Stimulated activated naive B cell treated with anti-CD40 and anti-IgM and Interleukin-4, amounts not matched to agents 10 μg/mL and 1 μg/mL and 100 μg/mL, for 72 hours (primary cell): ENCODE results near the gene LARP4B.

Experiments
- ATAC-seq, 2 donors: fragments of 150-1000 bp; cut with Tn5 transposase; replicated peaks; 2 replicates each; pipeline ENCODE4 v1.10.0; 2021; ENCODE audit warnings: moderate library complexity in 1 of 2
- DNase-seq: peaks from one replicate; pipeline ENCODE4 v3.0.0; 2021
- H3K27ac Mint-ChIP-seq: one replicate; pipeline ENCODE4 v1.8.0; 2022; ENCODE audit warnings: mild to moderate bottlenecking, mixed read lengths
- H3K27me3 Mint-ChIP-seq, 2 donors: one replicate each; pipeline ENCODE4 v1.8.0; 2022; ENCODE audit warnings: mixed read lengths in 2 of 2
- H3K36me3 Mint-ChIP-seq, 2 donors: one replicate each; pipeline ENCODE4 v1.8.0; 2022; ENCODE audit warnings: mixed read lengths in 2 of 2, mild to moderate bottlenecking in 1 of 2
- H3K4me1 Mint-ChIP-seq, 2 donors: one replicate each; pipeline ENCODE4 v1.8.0; 2022; ENCODE audit warnings: mixed read lengths in 2 of 2, mild to moderate bottlenecking in 1 of 2
- H3K4me3 Mint-ChIP-seq, 2 donors: one replicate each; pipeline ENCODE4 v1.8.0; 2022; ENCODE audit warnings: mild to moderate bottlenecking in 2 of 2, mixed read lengths in 2 of 2, moderate library complexity in 1 of 2
- H3K9me3 Mint-ChIP-seq, 2 donors: one replicate each; pipeline ENCODE4 v1.8.0; 2022; ENCODE audit warnings: mixed read lengths in 2 of 2, mild to moderate bottlenecking in 1 of 2

The LARP4B gene

DNA sequence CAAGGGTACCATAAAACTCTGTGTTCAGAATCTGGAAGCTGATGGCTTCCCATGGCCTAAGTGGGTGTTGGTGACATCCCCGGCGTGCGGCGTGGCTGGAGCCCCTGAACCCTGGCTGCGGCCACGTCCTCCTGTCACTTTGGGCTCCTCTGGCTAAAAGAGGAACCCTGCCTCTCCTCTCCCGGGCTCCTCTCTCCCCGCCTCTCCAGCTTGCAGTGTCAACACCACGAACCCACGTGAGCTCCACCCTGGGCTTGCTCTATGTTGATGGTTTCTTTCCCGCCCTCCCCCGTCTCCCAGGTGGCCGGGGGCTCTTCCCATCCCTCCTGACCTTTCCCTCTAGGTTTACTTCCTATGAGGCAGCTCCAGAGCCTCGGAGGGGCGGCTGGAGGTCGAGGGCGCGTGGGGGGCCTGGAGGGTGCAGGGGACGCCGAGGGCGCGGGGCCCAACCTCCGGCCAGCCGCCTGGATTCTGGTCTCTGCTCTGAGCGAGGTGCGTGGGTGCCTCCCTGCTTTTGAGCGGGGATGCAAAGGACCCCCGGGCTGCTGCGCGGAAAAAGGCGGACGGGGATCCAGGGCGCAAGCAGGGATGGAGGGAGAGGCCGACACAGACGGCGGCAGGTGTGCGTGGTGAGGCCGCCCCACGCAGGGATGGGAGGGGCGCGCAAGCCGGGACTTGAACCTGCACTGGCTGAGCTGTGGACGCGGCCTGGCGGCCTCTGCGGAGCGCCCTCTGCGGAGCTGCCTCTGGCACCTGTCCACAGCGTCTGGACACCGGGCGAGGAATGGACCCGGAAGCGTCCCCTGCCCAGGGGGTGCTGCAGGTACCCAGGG is 126.5 kb downstream of the LARP4B start:
- peak overlapping the region; percentile 89 for H3K27ac Mint-ChIP-seq
- peaks cover 38 to 59% of the 10 kb centered on the region in 2 donors for H3K36me3 Mint-ChIP-seq
- ATAC-seq (peak; percentile 28 to 39), DNase-seq (no peak)
- H3K9me3 Mint-ChIP-seq = peaks cover 0 to 3% of the 10 kb centered on the region in 2 donors
- H3K4me1 Mint-ChIP-seq = peaks cover 11% of the 10 kb centered on the region in 2 donors
- no peaks in the 10 kb centered on the region for H3K27me3 Mint-ChIP-seq
- H3K4me3 Mint-ChIP-seq = peak overlapping the region in 1 of 2 donors; percentile 53

DNA sequence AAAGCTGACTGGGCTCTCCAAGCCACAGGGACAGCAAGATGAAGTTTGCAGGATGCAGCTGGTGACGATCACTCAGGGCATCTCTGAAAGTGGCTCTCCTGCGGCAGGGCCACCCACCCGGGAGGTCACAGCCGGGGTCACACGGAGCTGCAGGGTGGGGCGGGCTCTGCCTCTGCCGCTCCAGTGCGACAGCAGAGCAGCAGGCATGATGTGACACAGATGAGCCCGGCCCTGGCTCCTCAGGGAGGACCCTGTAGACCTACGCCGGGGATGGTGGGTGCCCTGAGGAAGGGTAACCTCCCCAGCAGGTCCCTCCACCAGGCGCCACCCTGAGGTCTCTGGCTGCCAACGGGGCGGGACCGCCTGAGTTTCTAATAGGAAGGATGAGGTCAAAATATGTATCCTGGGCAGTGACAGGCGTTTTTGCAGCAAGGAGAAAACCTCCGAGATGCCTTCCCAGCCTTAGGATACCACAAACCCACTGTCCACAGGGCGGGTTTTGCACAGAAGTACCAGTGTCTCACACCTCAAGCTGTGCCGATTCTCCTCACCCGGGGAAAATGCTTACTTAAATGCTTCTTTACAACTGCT is 127.2 kb downstream of the LARP4B start:
- ATAC-seq (peak; percentile 22 to 23), DNase-seq (no peak)
- peak overlapping the region in 1 of 2 donors; percentile 53 for H3K4me3 Mint-ChIP-seq
- peak overlapping the region; percentile 89 for H3K27ac Mint-ChIP-seq
- peaks cover 38 to 60% of the 10 kb centered on the region in 2 donors for H3K36me3 Mint-ChIP-seq
- peaks cover 0 to 4% of the 10 kb centered on the region in 2 donors for H3K9me3 Mint-ChIP-seq
- H3K27me3 Mint-ChIP-seq = no peaks in the 10 kb centered on the region
- peaks cover 12 to 17% of the 10 kb centered on the region in 2 donors for H3K4me1 Mint-ChIP-seq

DNA sequence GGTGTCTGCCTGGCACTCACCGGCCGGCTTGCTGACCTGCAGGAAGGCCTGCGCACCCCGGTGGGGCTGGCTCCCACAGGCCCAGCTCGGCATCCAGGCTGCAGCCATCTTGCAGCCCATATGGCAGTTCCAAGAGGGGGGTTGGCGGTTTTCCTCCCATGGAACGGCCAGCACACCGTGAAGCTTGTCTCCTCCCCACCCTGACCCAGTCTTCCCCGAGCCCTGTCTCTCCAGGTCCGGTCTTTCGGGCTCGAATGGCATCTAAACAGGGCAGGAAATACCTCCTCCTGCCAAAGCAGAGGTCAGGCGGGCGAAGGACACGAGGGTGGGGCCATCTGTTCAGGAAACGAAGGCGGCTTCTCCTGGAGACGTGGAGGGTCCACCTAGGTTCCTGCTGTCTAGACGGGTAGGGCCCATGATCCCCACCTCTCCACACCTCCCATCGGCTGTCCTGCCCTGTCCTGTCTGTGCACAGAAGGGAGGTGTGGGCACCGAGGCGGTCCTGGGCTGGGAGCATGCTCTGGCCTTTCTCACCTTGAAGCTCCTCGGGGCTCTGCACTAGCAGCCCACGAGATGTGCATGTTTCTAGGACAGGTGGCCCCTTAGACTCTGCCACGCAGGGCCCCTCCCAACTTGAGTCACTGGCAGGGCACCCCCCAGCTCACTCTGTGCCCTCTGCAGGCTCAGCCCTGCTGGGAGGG is 128.3 kb downstream of the LARP4B start:
- Mint-ChIP-seq H3K4me3 (no peak overlapping the region), H3K4me1 (peaks cover 12 to 17% of the 10 kb centered on the region in 2 donors), H3K27me3 (no peaks in the 10 kb centered on the region), H3K9me3 (peaks cover 6 to 11% of the 10 kb centered on the region in 2 donors), H3K27ac (peak overlapping the region; percentile 84), H3K36me3 (peaks cover 36 to 61% of the 10 kb centered on the region in 2 donors)
- ATAC-seq (no peak), DNase-seq (no peak)

DNA sequence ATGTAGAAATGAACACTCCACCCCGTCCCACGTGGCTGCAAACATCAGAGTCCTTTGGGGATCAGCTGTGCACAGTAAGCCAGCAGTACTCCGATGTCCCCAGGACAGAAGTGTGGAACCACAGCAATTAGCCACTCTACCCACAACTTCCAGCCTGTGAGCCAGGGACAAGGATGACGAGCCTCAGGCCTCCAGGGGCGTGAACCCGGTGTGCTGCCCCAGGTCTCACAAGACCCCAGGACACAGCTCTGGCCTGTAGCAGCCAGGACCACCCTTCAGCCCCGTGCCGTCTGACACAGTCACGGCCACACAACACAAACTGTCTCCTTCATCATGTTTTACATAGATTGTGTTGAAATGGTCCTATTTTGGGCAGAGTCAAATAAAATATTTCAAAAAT is 129.0 kb downstream of the LARP4B start:
- H3K4me1 Mint-ChIP-seq = peaks cover 12 to 17% of the 10 kb centered on the region in 2 donors
- peaks cover 7 to 12% of the 10 kb centered on the region in 2 donors for H3K9me3 Mint-ChIP-seq
- peaks cover 36 to 61% of the 10 kb centered on the region in 2 donors for H3K36me3 Mint-ChIP-seq
- ATAC-seq = peak in 1 of 2 donors; percentile 19
- H3K27me3 Mint-ChIP-seq = no peaks in the 10 kb centered on the region
- no peak overlapping the region for H3K4me3 Mint-ChIP-seq
- peak overlapping the region; percentile 84 for H3K27ac Mint-ChIP-seq
- DNase-seq = no peak

DNA sequence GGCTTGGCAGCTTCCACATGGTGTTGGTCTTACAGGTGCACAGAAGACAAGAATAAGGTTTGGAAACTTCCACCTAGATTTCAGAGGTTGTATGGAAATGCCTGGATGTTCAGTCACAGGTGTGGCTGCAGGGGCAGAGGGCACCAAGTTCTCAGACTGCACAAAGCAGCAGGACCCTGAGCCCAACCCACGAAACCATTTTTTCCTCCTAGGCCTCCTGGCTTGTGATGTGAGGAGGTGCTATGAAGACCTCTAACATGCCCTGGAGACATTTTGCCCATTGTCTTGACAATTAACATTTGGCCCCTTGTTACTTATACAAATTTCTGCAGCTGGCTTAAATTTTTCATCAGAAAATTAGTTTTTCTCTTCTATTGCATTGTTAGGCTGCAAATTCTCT is 134.3 kb downstream of the LARP4B start:
- Mint-ChIP-seq H3K27ac (no peak overlapping the region), H3K9me3 (peaks cover 18 to 22% of the 10 kb centered on the region in 2 donors), H3K27me3 (no peaks in the 10 kb centered on the region), H3K36me3 (peaks cover 42 to 70% of the 10 kb centered on the region in 2 donors), H3K4me3 (no peak overlapping the region), H3K4me1 (peaks cover 2 to 6% of the 10 kb centered on the region in 2 donors)
- DNase-seq (no peak), ATAC-seq (no peak)

DNA sequence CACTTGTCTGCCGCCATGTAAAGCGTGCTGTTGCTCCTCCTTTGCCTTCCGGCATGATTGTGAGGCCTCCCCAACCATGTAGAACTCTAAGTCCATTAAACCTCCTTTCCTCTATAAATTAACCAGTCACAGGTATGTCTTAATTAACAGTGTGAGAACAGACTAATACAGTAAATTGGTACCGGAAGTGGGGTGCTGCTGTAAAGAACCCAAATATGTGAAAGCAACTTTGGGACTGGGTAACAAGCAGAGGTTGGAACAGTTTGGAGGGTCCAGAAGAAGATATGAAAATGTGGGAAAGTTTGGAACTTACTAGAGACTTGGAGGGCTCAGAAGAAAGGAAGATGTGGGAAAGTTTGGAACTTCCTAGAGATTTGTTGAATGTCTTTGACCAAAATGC is 135.3 kb downstream of the LARP4B start:
- DNase-seq = no peak
- peaks cover 2 to 6% of the 10 kb centered on the region in 2 donors for H3K4me1 Mint-ChIP-seq
- H3K27me3 Mint-ChIP-seq = no peaks in the 10 kb centered on the region
- no peak overlapping the region for H3K4me3 Mint-ChIP-seq
- H3K9me3 Mint-ChIP-seq = peaks cover 18 to 22% of the 10 kb centered on the region in 2 donors
- peaks cover 42 to 72% of the 10 kb centered on the region in 2 donors for H3K36me3 Mint-ChIP-seq
- no peak for ATAC-seq
- no peak overlapping the region for H3K27ac Mint-ChIP-seq

DNA sequence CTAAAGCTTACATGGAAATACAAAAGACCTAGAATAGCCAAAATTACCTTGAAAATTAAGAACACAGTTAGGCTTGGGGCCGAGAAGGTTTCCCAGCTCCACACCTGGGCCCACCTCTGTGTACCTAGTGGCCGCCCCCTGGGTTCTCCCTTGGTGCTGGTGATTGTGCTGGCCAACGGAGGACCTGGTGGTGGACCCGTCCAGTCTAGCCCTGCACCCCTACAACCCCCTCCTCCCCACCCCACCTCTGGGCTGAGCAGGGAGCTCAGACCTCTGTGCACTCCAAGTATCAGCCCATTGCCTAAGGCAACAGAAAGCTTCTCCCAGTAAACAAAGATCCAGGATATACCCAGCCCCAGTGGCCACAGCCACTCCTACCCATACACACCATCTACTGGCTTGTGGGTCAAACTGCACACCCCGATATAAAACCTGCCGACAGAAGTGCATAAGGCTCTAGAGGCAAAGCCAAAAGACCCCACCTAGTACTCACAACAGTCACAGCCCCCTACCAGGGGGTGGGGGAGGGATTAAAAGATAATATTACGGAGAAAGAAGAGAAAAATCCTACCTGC is 137.0 kb downstream of the LARP4B start:
- H3K9me3 Mint-ChIP-seq = peaks cover 18 to 19% of the 10 kb centered on the region in 2 donors
- H3K4me1 Mint-ChIP-seq = peaks cover 0 to under 1% of the 10 kb centered on the region in 2 donors
- H3K4me3 Mint-ChIP-seq = no peak overlapping the region
- H3K27ac Mint-ChIP-seq = no peak overlapping the region
- DNase-seq (no peak), ATAC-seq (no peak)
- H3K27me3 Mint-ChIP-seq = no peaks in the 10 kb centered on the region
- H3K36me3 Mint-ChIP-seq = peaks cover 33 to 61% of the 10 kb centered on the region in 2 donors

DNA sequence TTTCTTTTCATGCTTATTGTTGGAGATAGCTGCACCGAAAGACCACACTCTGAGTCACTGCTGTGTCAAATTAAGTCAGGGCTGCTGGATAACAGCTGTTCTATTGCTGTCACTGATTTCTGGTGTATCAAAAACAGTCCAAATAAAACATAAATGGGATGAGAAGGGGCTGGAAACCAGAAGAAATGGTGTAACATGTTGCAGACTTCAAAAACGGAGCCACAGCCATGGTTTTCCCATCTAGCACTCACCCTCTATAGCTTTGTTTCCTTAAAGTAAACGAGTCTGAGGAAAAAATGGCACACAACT is 138.8 kb downstream of the LARP4B start:
- peaks cover 21 to 44% of the 10 kb centered on the region in 2 donors for H3K36me3 Mint-ChIP-seq
- peaks cover 0 to 2% of the 10 kb centered on the region in 2 donors for H3K4me1 Mint-ChIP-seq
- H3K4me3 Mint-ChIP-seq = no peak overlapping the region
- ATAC-seq (no peak), DNase-seq (no peak)
- H3K27me3 Mint-ChIP-seq = no peaks in the 10 kb centered on the region
- H3K9me3 Mint-ChIP-seq = peaks cover 11% of the 10 kb centered on the region in 2 donors
- H3K27ac Mint-ChIP-seq = no peak overlapping the region

DNA sequence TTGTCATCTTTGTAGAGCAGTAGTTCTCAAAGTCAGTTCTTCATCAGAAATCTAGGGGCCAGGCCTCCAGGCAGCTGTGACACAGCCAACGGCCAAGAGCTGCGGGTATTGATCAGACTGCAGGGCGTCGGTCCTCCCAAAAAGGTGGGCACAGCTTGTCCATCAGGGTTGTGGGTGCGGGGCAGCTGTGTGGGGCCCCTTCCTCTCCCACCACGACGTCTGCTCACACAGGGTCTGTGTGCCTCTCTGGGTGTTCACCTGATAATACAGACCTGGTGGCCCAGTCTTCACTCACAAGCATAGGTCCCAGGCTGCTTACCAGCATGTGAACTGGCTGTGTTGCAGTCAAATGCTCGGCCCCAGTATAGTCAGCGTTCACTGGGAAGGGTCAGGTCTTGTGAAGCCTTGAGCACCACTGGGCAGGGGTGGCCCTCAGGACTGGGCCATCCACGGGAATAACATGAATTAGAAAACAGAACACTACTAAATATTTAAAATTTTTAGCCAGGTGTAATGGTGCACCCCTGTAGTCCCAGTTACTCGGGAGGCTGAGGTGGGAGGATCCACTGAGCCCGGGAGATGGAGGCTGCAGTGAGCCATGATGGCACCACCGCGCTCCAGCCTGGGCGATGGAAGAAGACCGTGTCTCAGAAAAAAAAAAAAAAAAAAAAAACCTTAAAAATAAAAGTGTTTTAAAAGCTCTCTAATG is 139.3 kb downstream of the LARP4B start:
- Mint-ChIP-seq H3K4me3 (no peak overlapping the region), H3K9me3 (peaks cover 9 to 11% of the 10 kb centered on the region in 2 donors), H3K27ac (no peak overlapping the region), H3K36me3 (peaks cover 17 to 40% of the 10 kb centered on the region in 2 donors), H3K27me3 (peaks cover 0 to under 1% of the 10 kb centered on the region in 2 donors), H3K4me1 (peaks cover 0 to 2% of the 10 kb centered on the region in 2 donors)
- DNase-seq = no peak
- ATAC-seq = no peak

DNA sequence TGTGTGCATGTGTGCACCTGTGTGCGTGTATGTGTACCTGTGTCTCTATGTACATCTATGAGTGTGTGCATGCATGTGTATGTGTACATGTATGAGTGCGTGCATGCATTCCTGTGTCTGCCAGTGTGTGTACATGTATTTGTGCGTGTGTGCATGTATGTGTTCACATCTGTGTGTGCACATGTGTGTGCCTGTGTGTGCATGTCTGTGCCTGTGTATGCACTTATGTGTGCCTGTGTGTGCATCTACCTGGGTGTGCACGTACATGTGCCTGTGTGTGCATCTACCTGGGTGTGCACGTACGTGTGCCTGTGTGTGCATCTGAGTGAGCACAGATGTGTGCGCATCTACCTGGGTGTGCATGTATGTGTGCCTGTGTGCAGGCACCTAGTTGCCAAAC is 139.9 kb downstream of the LARP4B start:
- Mint-ChIP-seq H3K27me3 (peaks cover 0 to 7% of the 10 kb centered on the region in 2 donors), H3K9me3 (peaks cover 8 to 10% of the 10 kb centered on the region in 2 donors), H3K36me3 (peaks cover 16 to 36% of the 10 kb centered on the region in 2 donors), H3K4me3 (no peak overlapping the region), H3K27ac (no peak overlapping the region), H3K4me1 (peaks cover 0 to 2% of the 10 kb centered on the region in 2 donors)
- ATAC-seq (no peak), DNase-seq (no peak)

DNA sequence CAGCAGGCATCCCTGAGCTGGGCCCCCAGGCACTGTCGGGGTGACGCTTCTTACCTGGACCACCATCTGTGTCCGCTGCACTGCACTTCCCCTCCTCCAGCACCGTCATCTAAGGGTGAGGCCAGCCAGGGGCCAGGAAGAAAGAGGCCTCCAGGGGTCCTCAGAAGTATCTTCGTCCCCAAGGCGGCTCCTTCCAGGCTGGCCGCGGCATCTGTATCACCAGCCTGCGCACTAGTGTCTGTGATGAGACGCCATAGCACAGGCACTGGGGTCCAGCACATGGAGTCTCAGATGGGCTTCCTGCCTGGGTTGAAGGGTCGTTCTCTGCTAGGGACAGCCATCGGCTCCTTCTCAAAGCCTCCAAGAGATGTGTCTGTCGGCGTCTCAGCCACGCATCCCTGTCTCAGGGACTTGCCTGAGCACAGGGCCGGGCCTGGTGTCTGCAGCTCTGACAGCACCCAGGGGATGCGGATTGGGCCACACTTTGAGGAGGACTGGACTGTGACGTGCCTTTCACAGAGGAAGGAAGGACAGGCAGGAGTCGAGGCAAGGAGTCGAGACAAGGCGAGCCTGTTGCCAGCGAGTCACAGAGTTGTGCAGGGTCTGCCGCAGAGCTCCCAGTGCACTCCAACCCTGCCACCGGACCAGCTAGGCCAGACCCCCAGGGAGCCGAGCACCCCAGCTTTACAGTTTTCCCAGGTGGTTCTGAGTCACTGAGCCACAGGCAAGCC is 140.5 kb downstream of the LARP4B start:
- Mint-ChIP-seq H3K27me3 (peaks cover 0 to 10% of the 10 kb centered on the region in 2 donors), H3K4me1 (peaks cover 0 to 2% of the 10 kb centered on the region in 2 donors), H3K27ac (no peak overlapping the region), H3K36me3 (peaks cover 9 to 29% of the 10 kb centered on the region in 2 donors), H3K9me3 (peaks cover 1 to 4% of the 10 kb centered on the region in 2 donors), H3K4me3 (no peak overlapping the region)
- no peak for DNase-seq
- ATAC-seq = no peak

DNA sequence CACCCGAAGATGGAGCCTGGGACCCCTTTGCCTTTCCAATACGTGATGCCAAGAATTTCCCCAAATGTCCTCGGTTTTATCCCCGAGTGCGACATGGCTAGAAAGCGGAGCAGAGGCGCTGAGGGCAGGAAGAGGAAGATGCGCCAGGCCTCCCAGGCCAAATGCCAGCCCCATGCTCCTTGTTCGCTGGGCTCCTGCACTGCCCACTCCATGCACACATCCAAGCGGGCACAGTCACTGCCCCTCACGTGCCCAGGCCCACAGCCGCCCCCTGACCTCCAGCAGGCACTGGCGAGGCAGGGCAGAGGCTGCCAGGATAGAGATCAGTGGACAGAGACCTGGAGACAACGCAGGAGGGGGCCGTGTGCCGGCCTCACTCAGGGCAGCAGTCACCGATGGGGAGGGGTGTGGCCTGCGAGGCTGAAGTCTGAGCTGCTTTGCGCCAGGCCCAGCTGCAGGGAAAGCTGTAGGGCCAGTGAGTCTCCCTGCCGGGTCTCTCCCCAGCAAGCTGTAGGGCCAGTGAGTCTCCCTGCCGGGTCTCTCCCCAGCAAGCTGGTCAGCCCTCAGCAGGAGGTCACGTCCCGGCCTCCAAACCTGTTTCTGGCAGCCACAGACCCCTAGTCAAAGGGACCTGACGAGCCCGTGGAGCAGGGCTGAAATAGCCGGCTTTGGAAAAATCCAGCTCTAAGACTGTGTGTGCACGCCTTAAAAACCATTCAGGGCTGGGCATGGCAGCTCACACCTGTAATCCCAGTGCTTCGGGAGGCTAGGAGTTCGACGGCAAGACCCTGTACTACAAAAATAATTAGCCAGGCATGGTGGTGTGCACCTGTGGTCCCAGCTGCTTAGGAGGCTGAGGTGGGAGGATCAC is 141.4 kb downstream of the LARP4B start:
- peaks cover 5 to 21% of the 10 kb centered on the region in 2 donors for H3K36me3 Mint-ChIP-seq
- DNase-seq = no peak
- H3K27me3 Mint-ChIP-seq = peaks cover 7 to 19% of the 10 kb centered on the region in 2 donors
- ATAC-seq = no peak
- no peak overlapping the region for H3K4me3 Mint-ChIP-seq
- H3K27ac Mint-ChIP-seq = peak overlapping the region; percentile 62
- H3K4me1 Mint-ChIP-seq = peaks cover 0 to 2% of the 10 kb centered on the region in 2 donors
- peaks cover 1 to 3% of the 10 kb centered on the region in 2 donors for H3K9me3 Mint-ChIP-seq
